ENCODE measurements around the gene SCFD2.
"Not testable (repeated sequence)": the region's sequence is repeated elsewhere in the genome, so short reads cannot be mapped to it uniquely, and the experiment has no call there.

GRCh38 chr4:53409479-53409878, 43.6 kb upstream of the SCFD2 start:
- TF ChIP-seq RCOR1 (IDR thresholded peaks at IDR 0.05; ENCODE audit: low read depth, low read length); CTCF (IDR thresholded peaks at IDR 0.05); ESRRA (IDR thresholded peaks at IDR 0.05; ENCODE audit: borderline replicate concordance, low read length); HES2 (IDR thresholded peaks at IDR 0.05): not testable (repeated sequence)
